Epithelial cell of esophagus (primary cell): Measurements from ENCODE around the gene CCDC158.
"Not testable (repeated sequence)": the region's sequence is repeated elsewhere in the genome, so short reads cannot be mapped to it uniquely, and the experiment has no call there.

Experiments used
- DNase-seq: peaks from one replicate; pipeline ENCODE4 v3.0.0; 2010; ENCODE audit warnings: low read depth
- H3K4me3 ChIP-seq: 2 replicates; pipeline ENCODE4 v1.5.1; 2011; ENCODE audit warnings: mild to moderate bottlenecking, low read length, control low read depth
- TF ChIP-seq, protein P1 (sequence below): IDR thresholded peaks from 2 replicates; pipeline ENCODE4 v1.5.1; 2011; ENCODE audit warnings: low read depth, mild to moderate bottlenecking, low read length, control low read depth, inconsistent platforms; ENCODE audit not compliant: insufficient read depth; ENCODE audit errors: missing control alignments

CCDC158 gene

DNA sequence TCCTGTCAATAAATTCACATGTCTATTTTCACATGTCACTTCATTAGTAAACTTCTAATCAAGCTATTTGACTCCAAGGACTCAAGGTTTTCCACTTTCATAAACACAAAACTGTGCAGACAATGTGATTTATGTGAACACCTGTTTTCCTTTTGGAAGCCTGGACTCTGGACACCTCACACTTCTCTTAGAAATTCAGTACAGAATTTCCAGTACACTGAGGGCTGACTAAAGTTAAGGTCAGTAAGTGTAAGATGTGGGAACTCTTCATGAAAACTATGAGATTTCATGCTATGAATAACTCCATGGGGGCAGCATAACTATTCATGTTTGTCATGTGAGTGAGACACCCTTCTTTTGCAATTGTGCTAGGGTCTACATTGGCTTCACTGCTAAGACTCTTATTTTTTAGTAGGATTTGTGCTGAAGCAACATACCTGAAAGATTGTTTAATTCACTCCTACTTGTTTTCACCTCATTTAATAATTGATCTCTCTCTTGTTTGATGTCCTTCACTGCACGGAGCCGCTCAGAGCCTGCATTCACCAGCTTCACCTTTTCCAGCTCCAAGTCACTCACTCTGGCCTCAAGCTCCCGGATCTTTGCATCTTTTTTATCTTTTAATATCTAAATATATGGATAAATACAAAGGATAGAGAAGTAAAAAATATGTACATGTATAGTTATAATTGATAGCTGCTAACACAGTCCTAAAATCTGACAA lies 59.1 kb downstream of the CCDC158 start:
- TF ChIP-seq, protein P1, sequence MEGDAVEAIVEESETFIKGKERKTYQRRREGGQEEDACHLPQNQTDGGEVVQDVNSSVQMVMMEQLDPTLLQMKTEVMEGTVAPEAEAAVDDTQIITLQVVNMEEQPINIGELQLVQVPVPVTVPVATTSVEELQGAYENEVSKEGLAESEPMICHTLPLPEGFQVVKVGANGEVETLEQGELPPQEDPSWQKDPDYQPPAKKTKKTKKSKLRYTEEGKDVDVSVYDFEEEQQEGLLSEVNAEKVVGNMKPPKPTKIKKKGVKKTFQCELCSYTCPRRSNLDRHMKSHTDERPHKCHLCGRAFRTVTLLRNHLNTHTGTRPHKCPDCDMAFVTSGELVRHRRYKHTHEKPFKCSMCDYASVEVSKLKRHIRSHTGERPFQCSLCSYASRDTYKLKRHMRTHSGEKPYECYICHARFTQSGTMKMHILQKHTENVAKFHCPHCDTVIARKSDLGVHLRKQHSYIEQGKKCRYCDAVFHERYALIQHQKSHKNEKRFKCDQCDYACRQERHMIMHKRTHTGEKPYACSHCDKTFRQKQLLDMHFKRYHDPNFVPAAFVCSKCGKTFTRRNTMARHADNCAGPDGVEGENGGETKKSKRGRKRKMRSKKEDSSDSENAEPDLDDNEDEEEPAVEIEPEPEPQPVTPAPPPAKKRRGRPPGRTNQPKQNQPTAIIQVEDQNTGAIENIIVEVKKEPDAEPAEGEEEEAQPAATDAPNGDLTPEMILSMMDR: no peak
- DNase-seq: no peak
- no peak overlapping the region for H3K4me3 ChIP-seq

DNA sequence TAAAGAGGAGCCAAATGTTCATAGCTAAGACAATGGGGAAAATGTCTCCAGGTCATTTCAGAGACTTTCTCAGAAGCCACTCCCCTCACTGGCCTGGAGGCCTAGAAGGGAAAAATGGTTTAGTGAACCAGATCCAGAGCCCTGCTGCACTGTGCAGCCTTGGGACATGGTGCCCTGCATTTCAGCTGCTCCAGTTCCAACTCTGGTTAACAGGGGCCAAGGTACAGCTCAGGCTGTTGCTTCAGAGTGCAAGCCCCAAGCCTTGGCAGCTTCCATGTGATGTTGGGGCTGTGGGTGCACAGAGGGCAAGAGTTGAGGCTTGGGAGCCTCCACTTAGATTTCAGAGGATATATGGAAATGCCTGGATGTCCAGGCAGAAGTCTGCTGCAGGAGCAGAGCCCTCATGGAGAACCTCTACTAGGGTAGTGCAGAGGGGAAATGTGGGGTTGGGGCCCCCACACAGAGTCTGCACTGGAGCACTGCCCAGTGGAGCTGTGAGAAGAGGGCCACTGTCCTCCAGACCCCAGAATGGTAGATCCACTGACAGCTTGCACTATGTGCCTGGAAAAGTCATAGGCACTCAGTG lies 61.0 kb downstream of the CCDC158 start:
- not testable (repeated sequence) for H3K4me3 ChIP-seq, DNase-seq

DNA sequence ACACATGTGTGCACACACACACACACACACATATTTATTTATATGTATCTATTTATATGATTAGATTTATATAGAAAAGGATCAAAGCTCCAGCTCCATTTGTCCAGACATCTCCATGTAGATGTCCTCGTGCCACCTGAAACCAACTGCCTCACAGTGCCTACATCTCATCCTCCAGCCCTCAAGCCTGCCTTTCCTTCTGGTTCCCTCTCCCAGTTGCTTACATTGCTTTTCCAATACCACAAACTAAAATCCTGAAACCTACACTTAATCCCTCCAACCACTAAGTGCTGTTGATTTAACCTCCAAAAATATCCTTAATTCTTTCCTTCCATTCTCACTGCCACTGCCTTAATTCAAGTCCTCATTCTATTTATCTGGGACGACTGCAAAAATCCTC lies 63.0 kb downstream of the CCDC158 start:
- DNase-seq: no peak
- TF ChIP-seq, protein P1: no peak
- H3K4me3 ChIP-seq: no peak overlapping the region

DNA sequence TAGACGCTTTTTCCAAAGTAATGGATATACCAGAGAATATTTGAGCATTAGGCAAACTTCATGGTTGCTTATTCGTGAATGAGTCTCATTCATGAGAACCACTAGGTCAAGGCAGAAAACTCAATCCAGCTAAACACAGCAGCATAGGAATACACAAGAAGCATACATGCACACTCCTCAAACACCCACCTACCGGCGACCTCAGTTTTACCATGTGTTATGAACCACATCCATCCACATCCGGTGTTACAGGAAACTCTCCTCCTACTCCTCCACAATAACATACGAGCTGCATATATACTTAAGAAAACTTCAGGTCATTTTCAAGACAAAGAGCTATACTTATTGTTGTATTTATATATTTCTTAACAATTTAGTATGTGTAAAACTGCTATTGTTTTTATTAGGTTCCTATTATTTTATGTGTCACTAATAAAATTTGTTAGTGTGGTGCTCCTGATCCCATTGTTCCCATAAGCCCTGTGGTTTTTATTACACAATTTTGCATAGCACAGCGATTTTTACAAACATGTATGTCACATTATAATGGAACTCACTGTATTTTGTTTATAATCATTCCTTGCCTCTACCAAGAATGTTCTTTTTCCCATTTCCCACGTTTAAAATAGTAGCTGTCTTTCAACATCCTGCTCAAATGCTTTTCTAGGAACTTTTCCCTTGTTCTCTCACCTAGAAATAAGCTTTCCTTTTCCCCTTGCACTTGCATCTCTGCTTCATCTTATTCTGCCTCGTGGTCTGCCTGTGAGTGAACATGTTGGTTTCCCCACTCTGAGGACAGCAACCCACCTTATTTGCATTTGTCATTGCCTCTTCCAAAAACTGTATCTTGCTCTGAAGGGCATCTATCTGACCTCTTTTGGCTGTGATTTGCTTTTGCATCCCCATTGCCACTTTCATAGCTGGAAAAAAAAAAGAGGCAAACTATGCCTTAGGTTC lies 66.1 kb downstream of the CCDC158 start:
- TF ChIP-seq, protein P1: no peak
- DNase-seq: no peak
- H3K4me3 ChIP-seq: no peak overlapping the region

DNA sequence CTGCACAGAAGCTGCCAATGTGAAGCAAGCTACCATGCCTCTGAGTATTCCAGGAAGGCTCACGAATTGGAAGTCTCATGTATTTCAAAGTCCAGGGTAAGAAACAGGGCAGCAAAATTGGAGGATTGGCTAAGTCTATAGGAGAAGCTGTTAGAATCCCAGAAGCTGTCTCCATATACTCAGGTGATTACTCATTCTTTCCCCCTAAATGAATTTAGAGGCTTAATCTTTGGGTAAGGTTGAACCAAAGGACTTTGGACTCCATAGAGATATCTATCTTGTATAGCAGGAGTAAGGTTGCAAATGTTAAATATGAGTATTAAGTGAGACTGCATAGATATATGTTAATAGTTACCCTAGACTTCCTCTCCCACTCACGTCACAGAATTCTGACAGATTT lies 78.1 kb downstream of the CCDC158 start:
- H3K4me3 ChIP-seq: no peak overlapping the region
- TF ChIP-seq, protein P1: no peak
- no peak for DNase-seq

DNA sequence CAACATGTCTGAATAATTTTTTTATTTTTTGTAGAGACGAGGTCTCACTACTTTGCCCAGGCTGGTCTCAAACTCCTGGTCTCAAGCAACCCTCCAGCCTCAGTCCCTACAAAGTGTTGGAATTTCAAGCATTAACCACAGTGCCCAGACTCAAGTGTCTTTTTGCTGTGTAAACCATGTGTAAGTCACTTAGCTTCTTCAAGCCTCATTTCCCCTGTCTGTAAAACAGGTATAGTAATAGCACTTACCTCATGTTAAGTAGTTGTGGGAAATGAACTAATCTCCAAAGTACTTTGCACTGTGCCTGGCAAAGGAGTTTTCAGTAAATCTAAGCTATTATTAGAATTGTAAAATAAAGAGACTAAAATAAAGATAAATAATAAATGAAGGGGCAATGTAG lies 78.8 kb downstream of the CCDC158 start:
- H3K4me3 ChIP-seq: no peak overlapping the region
- no peak for DNase-seq
- TF ChIP-seq, protein P1: no peak

DNA sequence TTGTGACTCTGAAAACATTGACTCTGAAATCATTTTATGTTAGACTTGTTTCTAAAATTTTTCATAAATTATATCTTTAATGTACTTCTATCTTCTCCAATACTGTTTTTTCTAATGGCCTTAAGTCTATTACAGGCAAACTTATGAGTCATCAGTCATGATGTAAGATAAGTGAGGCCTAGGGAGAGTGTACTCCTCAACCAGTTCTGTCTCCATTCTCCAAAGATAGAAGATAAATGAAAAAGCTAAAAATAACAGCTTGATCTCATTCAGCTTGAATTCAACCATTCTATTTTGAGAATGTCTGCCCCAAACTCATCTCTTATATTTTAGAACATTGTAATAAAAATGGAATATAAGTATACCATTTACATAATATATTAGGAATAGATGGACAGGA lies 79.9 kb downstream of the CCDC158 start:
- TF ChIP-seq, protein P1: no peak
- peak; percentile 71 for DNase-seq
- no peak overlapping the region for H3K4me3 ChIP-seq
